CD4-positive, alpha-beta T cell (primary cell): ENCODE results near the gene ABHD10. TPM values are rescaled to one million over a fixed set of nuclear protein-coding genes. Genes with fewer than 3 reads are reported as not detected.

Experiments
- ATAC-seq: fragments of 200-7000 bp; cut with Tn5 transposase; one replicate; pipeline ENCODE4 v1.10.0; 2022; ENCODE audit warnings: mild to moderate bottlenecking; ENCODE audit not compliant: poor library complexity
- CTCF ChIA-PET: fragments of 350-600 bp; sonication (Branson Sonifier 250); formaldehyde crosslinking; loops from one replicate; lab custom pipeline; 2021; ENCODE audit warnings: antibody characterized with exemption, inconsistent platforms; lab: Charles Lee
- POLR2A ChIA-PET: fragments of 350-600 bp; sonication (Branson Sonifier 250); formaldehyde crosslinking; loops from one replicate; lab custom pipeline; 2021; ENCODE audit warnings: antibody characterized with exemption, inconsistent platforms; lab: Charles Lee
- DNase-seq, 14 experiments: peaks; one replicate each; pipeline ENCODE4 v3.0.0-alpha.2; 2013 to 2020; ENCODE audit warnings: mixed read lengths in 2 of 14
- H3K27ac ChIP-seq, 2 donors: one replicate each; pipeline versions ENCODE4 v1.5.1 to v1.7.0; 2013; ENCODE audit warnings: low read length in 2 of 2, low read depth in 1 of 2, mild to moderate bottlenecking in 1 of 2
- H3K27me3 ChIP-seq, 2 experiments: 1 replicate in 1 of 2; 2 replicates in 1 of 2; pipeline versions ENCODE4 v1.6.1 to v1.7.0; 2013; ENCODE audit warnings: low read length in 2 of 2, control low read depth in 1 of 2, mild to moderate bottlenecking in 1 of 2, moderate library complexity in 1 of 2; ENCODE audit not compliant: insufficient read depth in 2 of 2, control insufficient read depth in 1 of 2
- H3K36me3 ChIP-seq: one replicate; pipeline ENCODE4 v1.6.1; 2013; ENCODE audit warnings: low read length, control low read depth; ENCODE audit not compliant: insufficient read depth
- H3K4me1 ChIP-seq: one replicate; pipeline ENCODE4 v1.6.1; 2013; ENCODE audit warnings: low read length, control low read depth; ENCODE audit not compliant: insufficient read depth
- H3K4me3 ChIP-seq: one replicate; pipeline ENCODE4 v1.5.1; 2013; ENCODE audit warnings: mild to moderate bottlenecking, low read length, moderate library complexity
- H3K9me3 ChIP-seq, 2 experiments: 1 replicate in 1 of 2; 2 replicates in 1 of 2; pipeline versions ENCODE4 v1.6.1 to v1.7.0; 2013; ENCODE audit warnings: low read length in 2 of 2, mild to moderate bottlenecking in 2 of 2, control low read depth in 1 of 2, moderate library complexity in 1 of 2; ENCODE audit not compliant: control insufficient read depth in 1 of 2, insufficient read depth in 1 of 2
- H3K27ac Mint-ChIP-seq: one replicate; pipeline ENCODE4 v1.8.0; 2020; ENCODE audit warnings: mixed read lengths
- H3K27me3 Mint-ChIP-seq: one replicate; pipeline ENCODE4 v1.8.0; 2021; ENCODE audit warnings: mixed read lengths
- H3K36me3 Mint-ChIP-seq: one replicate; pipeline ENCODE4 v1.8.0; 2021; ENCODE audit warnings: low read depth, mixed read lengths
- H3K4me1 Mint-ChIP-seq: one replicate; pipeline ENCODE4 v1.8.0; 2021; ENCODE audit warnings: low read depth, mixed read lengths
- H3K4me3 Mint-ChIP-seq: one replicate; pipeline ENCODE4 v1.8.0; 2020; ENCODE audit warnings: mild to moderate bottlenecking, mixed read lengths
- H3K9me3 Mint-ChIP-seq: one replicate; pipeline ENCODE4 v1.8.0; 2020; ENCODE audit warnings: mixed read lengths
- CTCF ChIP-seq: fragments of 200-600 bp; IDR thresholded peaks from one replicate; pipeline ENCODE4 v1.8.0; 2022; ENCODE audit warnings: antibody characterized with exemption, mild to moderate bottlenecking
- intact Hi-C, 2 experiments: fragments of 100-400 bp; cut with DNase I in 1 of 2; cut with micrococcal nuclease in 1 of 2; formaldehyde crosslinking; loops; one replicate each; pipeline versions ENCODE4 v1.15.1 to v1.9.0; 2023 to 2025; cut with DNase I, micrococcal nuclease
- total RNA-seq, 174 experiments: library from RNA in 2 of 174; stranded (reverse) in 2 of 174; gene quantifications; one replicate each; pipeline ENCODE4 v1.2.3 and lab custom pipeline; 2021 to 2026

Gene ABHD10
- total RNA-seq, 2 experiments from 2014 or later: 28.2 to 32.5 TPM

- Mint-ChIP-seq H3K4me1 (no peaks in the 10 kb centered on the region), H3K36me3 (no peaks in the 10 kb centered on the region), H3K27me3 (no peaks in the 10 kb centered on the region), H3K9me3 (no peaks in the 10 kb centered on the region), H3K4me3 (no peak overlapping the region), H3K27ac (no peak overlapping the region)
- Histone ChIP-seq H3K9me3 (no peaks in the 10 kb centered on the region), H3K27me3 (no peaks in the 10 kb centered on the region), H3K36me3 (peaks cover 4% of the 10 kb centered on the region), H3K4me1 (no peaks in the 10 kb centered on the region), H3K27ac (no peak overlapping the region), H3K4me3 (no peak overlapping the region)
- DNase-seq (no peak), ATAC-seq (no peak)
- TF ChIP-seq CTCF: no peak
- ChIA-PET CTCF (no interaction called here), POLR2A (no interaction called here)
- intact Hi-C loops: no loop called here
Observed at GRCh38 chr3:111939873-111940272, 39.0 kb upstream of the ABHD10 start.

DNA sequence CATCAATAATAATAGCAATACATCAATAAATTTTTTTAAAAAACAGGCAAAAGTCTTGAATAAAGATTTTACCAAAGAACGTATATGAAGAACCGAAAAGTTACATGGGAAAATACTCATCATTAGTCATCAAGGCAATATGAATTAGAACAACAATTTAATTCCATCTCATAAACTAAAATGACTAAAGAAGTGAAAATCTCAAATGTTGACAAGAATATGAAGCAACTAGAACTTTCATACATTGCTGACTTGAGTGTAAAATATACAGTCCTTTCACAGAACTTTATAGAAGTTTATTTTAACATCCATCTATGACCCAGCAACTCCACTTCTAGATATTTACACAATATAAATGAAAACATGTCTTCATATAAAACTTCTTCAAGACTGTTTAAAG is 35.3 kb upstream of the ABHD10 start:
- CTCF ChIA-PET: no interaction called here
- H3K4me3 Mint-ChIP-seq: no peak overlapping the region
- no peaks in the 10 kb centered on the region for H3K36me3 Mint-ChIP-seq
- H3K4me3 ChIP-seq: no peak overlapping the region
- no peaks in the 10 kb centered on the region for H3K4me1 ChIP-seq
- no peaks in the 10 kb centered on the region for H3K9me3 ChIP-seq
- H3K9me3 Mint-ChIP-seq: no peaks in the 10 kb centered on the region
- H3K36me3 ChIP-seq: peaks cover 4% of the 10 kb centered on the region
- DNase-seq (no peak), ATAC-seq (no peak)
- TF ChIP-seq CTCF: no peak
- no peaks in the 10 kb centered on the region for H3K27me3 ChIP-seq
- H3K27ac ChIP-seq: no peak overlapping the region
- POLR2A ChIA-PET: no interaction called here
- H3K27me3 Mint-ChIP-seq: no peaks in the 10 kb centered on the region
- intact Hi-C loops: no loop called here
- H3K4me1 Mint-ChIP-seq: no peaks in the 10 kb centered on the region
- no peak overlapping the region for H3K27ac Mint-ChIP-seq

GRCh38 chr3:111944372-111944771 is 34.5 kb upstream of the ABHD10 start:
- TF ChIP-seq CTCF: no peak
- DNase-seq: no peak
- no peak for ATAC-seq
- Histone ChIP-seq H3K27me3 (no peaks in the 10 kb centered on the region), H3K4me1 (no peaks in the 10 kb centered on the region), H3K36me3 (peaks cover 4% of the 10 kb centered on the region), H3K27ac (no peak overlapping the region), H3K4me3 (no peak overlapping the region), H3K9me3 (no peaks in the 10 kb centered on the region)
- Mint-ChIP-seq H3K27ac (no peak overlapping the region), H3K9me3 (no peaks in the 10 kb centered on the region), H3K4me1 (no peaks in the 10 kb centered on the region), H3K36me3 (no peaks in the 10 kb centered on the region), H3K27me3 (no peaks in the 10 kb centered on the region), H3K4me3 (no peak overlapping the region)
- POLR2A ChIA-PET: interaction anchor here (0.7 kb wide), 1 partner anchor 17 kb away, joined by 3 read pairs; no protein-coding TSS in a partner anchor
- intact Hi-C loops: no loop called here
- CTCF ChIA-PET: no interaction called here
